H1 (cell line): Measurements from ENCODE around the gene ZBTB18. TPM values are rescaled to one million over a fixed set of nuclear protein-coding genes. Genes with fewer than 3 reads are reported as not detected.

Experiments
- TEAD4 ChIP-seq: IDR thresholded peaks from 2 replicates; pipeline ENCODE4 v1.6.1; 2012; ENCODE audit warnings: low read depth, low read length, inconsistent platforms, mixed read lengths
- polyA plus RNA-seq, 7 experiments: library from polyadenylated mRNA; depleted of rRNA in 3 of 7; stranded (reverse) in 5 of 7; unstranded in 2 of 7; fragments of >200 nt in 5 of 7; fragments of 200-250 nt in 2 of 7; gene quantifications; 1 replicate in 5 of 7; 2 replicates in 1 of 7; 4 replicates in 1 of 7; pipeline versions ENCODE4 v1.2.1 to v1.2.3, GENCODE V29; 2011 to 2013; ENCODE audit warnings: missing spikeins in 2 of 7, mixed read lengths in 2 of 7
- total RNA-seq: library from RNA; stranded (reverse); fragmentation: NEBNext Ultra II Directional; extraction: Animal tissue kit (Norgen Biotek cat#: 25700); gene quantifications from 2 replicates; pipeline ENCODE4 v1.2.1, GENCODE V29; 2021

The ZBTB18 gene
- total and polyA plus RNA-seq, 2 of the 8 experiments (the other 6 are each of a cell fraction or from before 2014, with no cell fraction given) = 8.5 to 14.4 TPM

DNA sequence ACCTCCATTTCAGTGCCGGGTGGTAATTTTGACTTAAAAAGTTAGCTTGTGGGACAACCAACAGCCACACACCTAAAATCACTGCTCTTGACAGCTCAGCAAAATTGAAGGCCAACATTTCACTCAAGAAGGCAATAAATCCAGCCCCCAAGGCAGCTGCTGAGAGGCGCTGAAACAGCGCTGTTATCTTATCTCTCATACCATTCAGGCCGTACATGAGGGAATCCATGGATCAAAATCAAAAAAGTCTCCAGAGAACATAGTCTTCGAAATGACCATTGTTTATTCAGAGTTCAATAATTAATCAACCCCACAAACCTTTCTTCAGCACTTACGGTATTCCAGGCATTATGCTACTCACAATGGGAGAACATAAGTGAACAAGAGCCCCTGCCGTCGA lies 38.5 kb downstream of the ZBTB18 start (continued):
- no peak for TF ChIP-seq TEAD4
